PC-3 (cell line): ENCODE data around the gene RMDN2.

Experiments used
- CTCF ChIP-seq: fragments of 300-600 bp; sonication (generic); conservative IDR thresholded peaks from 2 replicates; pipeline ENCODE4 v1.5.1; 2017; ENCODE audit warnings: antibody characterized with exemption, low read depth, mild to moderate bottlenecking, low read length
- EZH2phosphoT487 ChIP-seq: fragments of 300-600 bp; sonication (generic); IDR thresholded peaks from 2 replicates; pipeline ENCODE4 v1.6.1; 2018; ENCODE audit warnings: mild to moderate bottlenecking, antibody characterized with exemption, low read length, borderline replicate concordance

- TF ChIP-seq CTCF (no peak), EZH2phosphoT487 (no peak)
Observed at GRCh38 chr2:38021589-38021988, 96.5 kb downstream of the RMDN2 start.
